ENCODE data around the gene PKHD1. TPM values are rescaled to one million over a fixed set of nuclear protein-coding genes. Genes with fewer than 3 reads are reported as not detected.

The PKHD1 gene
- total RNA-seq, 2 experiments from 2014 or later = not detected

DNA sequence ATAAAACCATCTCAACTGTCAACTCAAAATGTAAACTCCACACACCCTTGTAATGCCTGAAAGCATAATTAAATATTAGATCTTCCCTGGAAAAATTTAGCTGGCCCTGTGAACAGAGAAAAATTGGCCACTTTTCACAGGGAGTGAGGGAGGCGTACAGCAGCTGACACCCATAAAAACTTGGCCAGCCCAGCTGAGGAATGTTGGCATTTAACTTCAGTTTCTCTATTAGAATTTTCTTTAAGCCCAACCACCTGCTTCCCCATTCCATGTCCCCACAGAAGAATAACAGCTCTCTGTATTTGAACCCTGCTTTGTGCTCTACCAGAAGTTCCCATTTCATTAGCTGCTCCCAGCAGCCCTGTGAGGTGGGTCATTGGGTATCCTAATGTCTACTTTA, 41.0 kb downstream of the PKHD1 start:
- no peaks in the 10 kb centered on the region for H3K9me3 Mint-ChIP-seq (ENCODE audit: low read depth)
- no peaks in the 10 kb centered on the region for H3K36me3 Mint-ChIP-seq
- CTCF ChIA-PET = no interaction called here
- no peak overlapping the region for H3K4me3 Mint-ChIP-seq
- H3K27ac Mint-ChIP-seq = no peak overlapping the region
- ATAC-seq (no peak), DNase-seq (no peak)
- peaks cover 46% of the 10 kb centered on the region for H3K27me3 Mint-ChIP-seq
- H3K4me1 Mint-ChIP-seq = no peaks in the 10 kb centered on the region

DNA sequence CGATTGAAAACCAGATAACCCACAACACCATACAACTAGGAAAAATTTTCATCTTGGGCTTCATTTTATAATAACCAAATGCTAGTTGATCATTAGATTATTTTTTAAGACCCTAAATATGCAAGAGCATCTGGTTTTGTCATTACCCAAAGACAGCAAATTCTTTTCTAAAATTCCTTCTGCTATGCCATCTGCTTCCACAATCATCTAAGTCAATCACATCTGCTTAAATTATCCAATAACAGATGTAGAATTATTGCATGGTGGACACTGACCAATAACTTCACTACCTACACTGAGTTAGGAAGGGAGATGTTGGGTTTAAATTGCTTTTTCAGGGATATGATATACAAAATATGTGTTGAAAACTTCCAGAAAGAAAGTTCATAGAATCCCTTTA, 41.9 kb downstream of the PKHD1 start:
- DNase-seq (no peak), ATAC-seq (no peak)
- H3K36me3 Mint-ChIP-seq = no peaks in the 10 kb centered on the region
- H3K27me3 Mint-ChIP-seq = peaks cover 40% of the 10 kb centered on the region
- no peak overlapping the region for H3K4me3 Mint-ChIP-seq
- H3K27ac Mint-ChIP-seq = no peak overlapping the region
- H3K9me3 Mint-ChIP-seq (ENCODE audit: low read depth) = no peaks in the 10 kb centered on the region
- CTCF ChIA-PET = no interaction called here
- no peaks in the 10 kb centered on the region for H3K4me1 Mint-ChIP-seq

DNA sequence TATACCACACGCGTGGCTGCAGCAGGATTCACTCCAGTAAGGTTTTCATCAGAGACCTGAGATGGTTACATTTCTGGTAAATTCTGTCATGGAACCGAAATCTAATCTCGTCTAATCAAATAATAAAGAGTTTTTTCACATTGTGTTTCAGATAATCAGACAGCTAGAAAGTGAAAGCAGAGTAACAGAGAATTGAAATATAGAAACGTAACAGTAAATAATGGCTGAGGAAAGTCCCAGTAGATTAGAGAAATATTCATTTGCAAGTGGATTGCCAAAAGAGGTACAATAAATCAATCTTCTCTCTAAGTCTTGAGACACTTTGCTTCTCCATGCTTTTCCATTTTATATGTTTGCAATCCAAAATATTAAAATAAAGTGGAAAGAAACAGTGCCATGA, 42.4 kb downstream of the PKHD1 start:
- H3K4me1 Mint-ChIP-seq = no peaks in the 10 kb centered on the region
- CTCF ChIA-PET = no interaction called here
- DNase-seq = no peak
- no peak for ATAC-seq
- no peak overlapping the region for H3K27ac Mint-ChIP-seq
- H3K9me3 Mint-ChIP-seq (ENCODE audit: low read depth) = no peaks in the 10 kb centered on the region
- peaks cover 39% of the 10 kb centered on the region for H3K27me3 Mint-ChIP-seq
- H3K4me3 Mint-ChIP-seq = no peak overlapping the region
- no peaks in the 10 kb centered on the region for H3K36me3 Mint-ChIP-seq

DNA sequence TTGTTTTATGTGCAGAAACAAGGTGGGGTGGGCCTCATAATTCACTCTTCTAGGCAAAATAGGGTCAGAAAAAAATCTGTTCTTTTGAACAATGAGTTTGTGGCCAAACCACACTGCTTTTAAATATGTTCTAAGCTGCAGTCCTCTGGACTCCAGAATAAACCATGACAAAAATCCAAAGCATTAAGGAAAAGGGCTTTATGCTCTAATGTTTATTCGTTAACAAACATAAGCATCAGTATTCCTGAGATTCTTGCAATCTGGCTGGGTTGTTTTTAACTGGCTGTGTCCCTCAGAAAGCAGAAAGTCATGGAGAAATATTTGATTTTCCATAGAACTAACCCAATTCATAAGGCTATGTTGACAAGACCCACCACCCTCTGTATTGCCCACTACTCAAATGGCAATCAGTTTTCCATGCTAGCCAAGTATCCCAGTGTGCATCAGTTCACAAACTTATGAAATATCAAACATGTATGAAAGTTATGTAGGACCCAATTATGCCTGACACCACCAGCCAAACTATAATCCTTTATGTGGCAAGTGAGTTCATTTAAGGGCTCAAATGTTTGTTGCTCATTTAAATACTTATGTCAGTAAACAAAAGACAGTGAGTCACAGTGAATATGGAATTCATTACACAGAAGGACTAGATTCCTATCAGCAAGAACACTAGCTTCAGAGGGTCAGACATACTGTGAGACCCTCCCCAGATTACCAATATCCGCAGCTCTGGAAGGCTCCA, 45.1 kb downstream of the PKHD1 start:
- Mint-ChIP-seq H3K27ac (no peak overlapping the region), H3K4me1 (no peaks in the 10 kb centered on the region), H3K9me3 (ENCODE audit: low read depth) (no peaks in the 10 kb centered on the region), H3K4me3 (no peak overlapping the region), H3K27me3 (peaks cover 27% of the 10 kb centered on the region), H3K36me3 (no peaks in the 10 kb centered on the region)
- DNase-seq = no peak
- ATAC-seq = no peak
- CTCF ChIA-PET = interaction anchor here (0.6 to 0.7 kb wide), 2 partner anchors 521 to 1690 kb away, joined by 3 to 4 read pairs; no protein-coding TSS in a partner anchor

DNA sequence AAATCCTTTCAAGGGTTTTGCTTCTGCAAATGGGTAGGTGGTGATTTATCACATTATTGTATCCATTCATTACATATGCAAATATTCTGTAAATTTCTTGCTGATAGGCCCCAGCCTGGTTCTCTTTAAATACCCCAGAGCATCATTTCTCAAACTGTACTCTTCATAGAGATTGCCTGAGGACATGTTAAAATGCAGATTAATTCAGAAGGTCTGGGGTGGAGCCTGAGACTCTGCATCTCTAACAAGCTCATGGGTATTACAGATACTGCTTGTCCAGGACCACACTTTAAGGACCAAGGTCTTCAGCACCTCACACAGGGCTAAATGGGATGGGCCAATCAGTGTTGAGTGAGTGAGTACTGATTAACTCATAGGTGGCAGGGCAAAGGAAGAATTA, 46.3 kb downstream of the PKHD1 start:
- ATAC-seq (no peak), DNase-seq (no peak)
- H3K27ac Mint-ChIP-seq = no peak overlapping the region
- CTCF ChIA-PET = no interaction called here
- no peaks in the 10 kb centered on the region for H3K9me3 Mint-ChIP-seq (ENCODE audit: low read depth)
- H3K36me3 Mint-ChIP-seq = no peaks in the 10 kb centered on the region
- peaks cover 17% of the 10 kb centered on the region for H3K27me3 Mint-ChIP-seq
- H3K4me3 Mint-ChIP-seq = no peak overlapping the region
- H3K4me1 Mint-ChIP-seq = no peaks in the 10 kb centered on the region

DNA sequence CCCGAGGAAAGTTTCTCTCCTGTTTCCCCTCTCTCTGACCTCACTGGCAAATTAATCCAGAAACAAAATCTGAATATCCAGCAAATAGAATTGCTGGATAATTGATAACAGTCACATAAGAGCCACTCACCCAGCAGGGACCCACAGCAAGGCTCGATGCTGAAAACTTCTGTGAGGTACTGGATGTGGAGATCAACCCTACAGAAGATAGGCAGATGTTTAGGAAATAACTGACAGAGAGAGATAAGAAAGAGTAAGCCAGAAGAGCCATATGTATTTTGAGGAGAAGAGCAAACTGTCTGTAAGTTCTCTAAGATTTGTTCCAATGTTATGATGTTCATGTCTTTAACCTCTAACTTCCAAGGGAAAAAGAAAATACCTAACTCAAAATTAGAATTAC, 59.7 kb downstream of the PKHD1 start:
- peaks cover 3% of the 10 kb centered on the region for H3K9me3 Mint-ChIP-seq (ENCODE audit: low read depth)
- H3K4me1 Mint-ChIP-seq = no peaks in the 10 kb centered on the region
- no peak for ATAC-seq
- no peak overlapping the region for H3K4me3 Mint-ChIP-seq
- no peaks in the 10 kb centered on the region for H3K36me3 Mint-ChIP-seq
- CTCF ChIA-PET = no interaction called here
- no peak overlapping the region for H3K27ac Mint-ChIP-seq
- H3K27me3 Mint-ChIP-seq = peaks cover 7% of the 10 kb centered on the region
- no peak for DNase-seq

DNA sequence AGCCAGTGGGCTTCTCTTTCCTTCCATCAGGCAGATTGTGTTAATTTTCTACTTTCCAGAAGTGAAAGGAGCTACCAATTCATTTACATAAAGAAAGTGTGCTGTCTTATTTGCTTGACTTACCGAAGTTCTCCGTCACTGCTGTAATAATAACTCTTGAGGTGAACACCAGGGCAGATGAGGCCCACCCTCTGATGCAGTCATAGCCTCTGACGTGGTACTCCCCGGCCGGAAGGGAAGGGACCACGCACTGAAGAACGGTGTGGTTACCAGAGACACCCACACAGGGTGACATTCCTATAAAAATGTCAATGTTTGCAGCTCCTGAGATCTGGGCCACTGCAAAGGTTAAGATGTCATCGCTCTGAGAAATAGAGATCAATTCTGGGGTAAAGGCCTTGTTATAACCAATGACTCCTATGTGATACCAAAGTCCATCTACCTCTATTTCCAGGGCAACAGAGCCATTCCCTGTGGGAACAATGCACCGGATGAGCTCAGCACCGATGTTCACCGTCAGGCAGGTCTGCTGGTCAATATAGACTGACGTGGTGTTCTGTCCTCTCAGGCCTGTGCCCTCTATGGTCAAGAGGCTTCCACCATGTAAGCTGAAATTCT, 62.9 kb downstream of the PKHD1 start:
- H3K4me1 Mint-ChIP-seq = no peaks in the 10 kb centered on the region
- ATAC-seq (no peak), DNase-seq (no peak)
- H3K9me3 Mint-ChIP-seq (ENCODE audit: low read depth) = no peaks in the 10 kb centered on the region
- H3K27me3 Mint-ChIP-seq = peaks cover 25% of the 10 kb centered on the region
- H3K36me3 Mint-ChIP-seq = no peaks in the 10 kb centered on the region
- CTCF ChIA-PET = interaction anchor here (1.0 kb wide), 1 partner anchor 169 kb away, joined by 3 read pairs; no protein-coding TSS in a partner anchor
- no peak overlapping the region for H3K4me3 Mint-ChIP-seq
- H3K27ac Mint-ChIP-seq = no peak overlapping the region

DNA sequence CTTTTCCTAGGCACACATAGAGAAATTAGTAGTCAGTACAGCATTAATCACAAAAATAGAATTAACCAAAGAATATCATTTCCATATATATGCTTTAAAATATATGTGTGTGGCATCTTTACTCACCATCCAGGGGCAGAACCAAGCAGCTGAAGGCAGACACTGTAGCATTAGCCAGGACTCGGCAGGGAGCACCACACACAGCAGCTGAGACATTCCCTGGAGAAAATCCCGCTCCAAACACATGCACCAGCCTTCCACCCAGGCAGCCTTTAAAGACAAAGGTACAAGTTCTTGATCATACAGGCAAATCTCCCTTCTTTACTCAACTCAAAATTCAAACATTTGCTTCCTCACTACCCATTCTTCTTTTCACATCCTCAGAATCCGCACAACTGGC, 64.7 kb downstream of the PKHD1 start:
- no peak for DNase-seq
- peaks cover 29% of the 10 kb centered on the region for H3K27me3 Mint-ChIP-seq
- no peak for ATAC-seq
- no peaks in the 10 kb centered on the region for H3K9me3 Mint-ChIP-seq (ENCODE audit: low read depth)
- no peak overlapping the region for H3K4me3 Mint-ChIP-seq
- H3K27ac Mint-ChIP-seq = no peak overlapping the region
- H3K36me3 Mint-ChIP-seq = no peaks in the 10 kb centered on the region
- H3K4me1 Mint-ChIP-seq = no peaks in the 10 kb centered on the region
- CTCF ChIA-PET = interaction anchor here (1.3 to 1.9 kb wide), 3 partner anchors 13 to 168 kb away, joined by 3 to 5 read pairs (median 5); no protein-coding TSS in a partner anchor

DNA sequence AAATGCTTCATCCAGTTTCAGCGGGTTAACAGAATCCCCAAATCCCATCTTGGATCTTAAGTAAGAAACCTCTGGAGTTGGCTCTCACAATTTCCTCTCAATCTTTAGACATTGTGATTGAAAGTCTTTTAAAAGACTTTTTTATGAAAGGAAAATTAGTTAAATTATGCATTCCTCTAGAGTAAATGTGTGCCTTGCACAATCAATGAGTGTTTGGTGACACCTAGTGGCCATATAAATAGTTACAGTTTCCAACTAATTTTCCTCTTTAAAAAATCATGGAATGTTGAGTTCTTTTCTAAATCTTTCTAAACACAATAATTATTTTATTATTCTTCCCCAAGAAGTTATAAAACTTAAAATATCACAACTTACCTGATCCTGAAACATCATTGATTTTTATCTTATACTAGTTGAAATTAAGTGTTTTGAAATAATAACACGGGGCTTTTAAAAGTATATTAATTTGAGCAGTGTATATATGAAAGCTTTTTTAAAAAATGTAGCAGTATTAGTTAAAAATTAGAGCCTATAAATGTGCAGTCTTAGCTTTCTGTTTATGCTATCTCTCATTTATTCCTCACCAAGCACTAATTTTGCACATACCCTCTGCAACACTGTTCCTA, 66.4 kb downstream of the PKHD1 start:
- no peaks in the 10 kb centered on the region for H3K36me3 Mint-ChIP-seq
- CTCF ChIA-PET = interaction anchor here (0.8 to 2.4 kb wide), 5 partner anchors 11 to 934 kb away, joined by 3 to 11 read pairs (median 5); no protein-coding TSS in a partner anchor
- no peak for ATAC-seq

DNA sequence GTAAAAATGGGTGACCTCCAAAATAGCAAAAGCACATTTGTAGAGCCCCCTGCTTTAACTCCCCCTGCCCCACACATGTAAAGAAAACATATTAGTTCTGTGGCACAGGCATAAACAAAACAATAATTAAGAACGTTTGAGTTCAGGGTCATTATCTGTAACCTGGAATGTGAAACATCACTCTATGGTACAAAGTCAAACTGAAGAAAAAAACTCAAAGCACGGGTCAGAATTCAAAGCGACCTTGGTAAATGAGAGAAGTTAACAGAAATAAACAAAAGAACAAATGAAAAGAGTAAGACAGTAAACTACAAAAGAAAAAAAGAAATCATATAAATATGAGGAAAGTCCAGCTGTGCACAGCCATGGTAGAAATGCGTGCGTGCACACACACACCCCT, 67.5 kb downstream of the PKHD1 start:
- no peak for ATAC-seq

More for the DNA sequence above, 66.4 kb downstream of the PKHD1 start:
- no peak for DNase-seq
- no peak overlapping the region for H3K4me3 Mint-ChIP-seq
- no peaks in the 10 kb centered on the region for H3K4me1 Mint-ChIP-seq
- peaks cover 29% of the 10 kb centered on the region for H3K27me3 Mint-ChIP-seq
- no peaks in the 10 kb centered on the region for H3K9me3 Mint-ChIP-seq (ENCODE audit: low read depth)
- no peak overlapping the region for H3K27ac Mint-ChIP-seq

DNA sequence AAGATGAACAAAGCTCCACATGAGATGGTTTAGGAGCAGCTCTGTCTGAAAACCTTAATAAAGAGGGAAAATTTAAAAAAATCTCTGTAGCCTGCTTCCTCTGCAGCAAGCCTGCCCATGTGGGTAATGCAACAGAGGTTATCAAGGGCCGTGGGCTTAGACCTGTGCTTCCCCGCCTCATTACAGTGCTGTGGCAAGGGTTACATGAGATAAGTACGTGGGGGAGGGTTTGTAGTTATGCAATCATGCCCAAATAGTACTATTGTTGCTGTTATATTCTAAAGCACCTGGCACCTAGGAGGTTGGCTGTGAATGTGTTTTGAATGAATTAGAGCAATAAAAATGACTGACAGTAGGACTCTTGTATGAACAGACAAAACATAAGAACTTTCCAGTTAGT, 68.3 kb downstream of the PKHD1 start:
- Mint-ChIP-seq H3K4me1 (no peaks in the 10 kb centered on the region), H3K36me3 (no peaks in the 10 kb centered on the region), H3K4me3 (no peak overlapping the region), H3K9me3 (ENCODE audit: low read depth) (no peaks in the 10 kb centered on the region), H3K27me3 (peaks cover 29% of the 10 kb centered on the region), H3K27ac (no peak overlapping the region)
- CTCF ChIA-PET = interaction anchor here (2.4 kb wide), 1 partner anchor 30 kb away, joined by 11 read pairs; no protein-coding TSS in a partner anchor
- DNase-seq (no peak), ATAC-seq (no peak)

More for the DNA sequence above, 67.5 kb downstream of the PKHD1 start:
- Mint-ChIP-seq H3K36me3 (no peaks in the 10 kb centered on the region), H3K4me3 (no peak overlapping the region), H3K9me3 (ENCODE audit: low read depth) (no peaks in the 10 kb centered on the region), H3K27ac (no peak overlapping the region), H3K4me1 (no peaks in the 10 kb centered on the region), H3K27me3 (peaks cover 29% of the 10 kb centered on the region)
- DNase-seq = no peak
- CTCF ChIA-PET = interaction anchor here (2.4 kb wide), 1 partner anchor 30 kb away, joined by 11 read pairs; no protein-coding TSS in a partner anchor

DNA sequence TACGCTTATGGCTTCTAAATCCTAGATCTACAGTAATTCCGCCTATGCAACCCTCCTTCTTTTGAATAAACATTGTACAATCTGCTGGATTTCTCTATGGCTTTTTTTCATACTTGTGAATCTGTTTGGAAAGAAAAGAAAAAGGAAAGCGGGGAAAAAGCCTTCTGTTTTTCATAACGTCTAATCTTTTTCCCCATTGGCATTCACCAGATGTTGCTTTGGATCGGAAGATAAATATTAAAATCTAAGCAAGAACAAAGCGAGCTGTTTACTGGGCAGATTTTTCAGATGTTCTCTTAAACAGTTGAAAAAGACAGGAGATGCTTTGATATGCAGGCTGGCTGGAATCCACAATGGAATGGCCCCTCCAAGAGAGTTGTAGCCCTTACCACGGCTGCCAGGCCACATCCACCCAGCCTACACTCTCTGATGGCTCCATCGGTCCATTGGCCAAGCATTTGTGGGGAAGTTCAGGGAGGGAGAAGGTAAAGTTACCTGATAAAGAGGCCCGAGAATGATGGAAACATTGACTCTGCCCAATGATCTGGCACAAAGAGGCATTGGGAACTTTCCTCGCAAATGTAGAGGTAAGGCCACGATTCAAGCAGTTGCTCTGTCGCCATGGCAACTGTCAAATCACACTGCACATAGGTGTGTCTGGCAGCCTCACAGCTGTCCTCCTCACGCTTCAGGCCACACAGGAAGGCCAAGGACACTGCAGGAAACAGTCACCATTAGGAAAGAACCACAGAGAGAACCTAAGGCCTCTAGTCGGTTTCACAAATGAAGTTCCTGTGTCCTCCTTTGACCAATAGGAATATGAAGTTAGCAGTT, 70.3 kb downstream of the PKHD1 start:
- CTCF ChIA-PET = no interaction called here
- no peak for ATAC-seq
- no peak for DNase-seq
- Mint-ChIP-seq H3K9me3 (ENCODE audit: low read depth) (no peaks in the 10 kb centered on the region), H3K4me1 (no peaks in the 10 kb centered on the region), H3K27ac (no peak overlapping the region), H3K27me3 (peaks cover 19% of the 10 kb centered on the region), H3K4me3 (no peak overlapping the region), H3K36me3 (no peaks in the 10 kb centered on the region)

DNA sequence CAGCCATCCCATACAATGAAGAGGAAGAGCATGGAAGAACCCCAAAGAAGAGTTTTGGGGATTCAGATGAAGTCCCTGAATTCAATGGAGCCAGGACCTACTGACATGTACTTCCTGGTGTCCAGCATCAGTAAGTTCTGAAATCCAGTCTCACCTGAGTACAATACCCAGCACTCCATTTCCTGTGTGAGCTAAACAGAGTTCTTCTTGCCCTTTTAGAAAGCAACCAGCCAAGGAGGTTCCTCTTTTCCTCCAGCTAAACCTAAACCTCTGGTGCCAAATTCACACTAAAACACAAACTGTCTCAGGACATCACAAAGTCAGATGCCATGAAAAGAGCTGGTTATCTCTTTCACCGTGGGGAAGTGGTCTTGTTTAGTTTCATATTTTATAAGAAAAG, 71.5 kb downstream of the PKHD1 start:
- no peak overlapping the region for H3K27ac Mint-ChIP-seq
- no peaks in the 10 kb centered on the region for H3K36me3 Mint-ChIP-seq
- no peaks in the 10 kb centered on the region for H3K9me3 Mint-ChIP-seq (ENCODE audit: low read depth)
- no peaks in the 10 kb centered on the region for H3K4me1 Mint-ChIP-seq
- CTCF ChIA-PET = no interaction called here
- H3K4me3 Mint-ChIP-seq = no peak overlapping the region
- H3K27me3 Mint-ChIP-seq = peaks cover 14% of the 10 kb centered on the region
- no peak for DNase-seq
- ATAC-seq = no peak
